Left ventricle myocardium inferior (tissue), 1 donor: ENCODE data around the gene PPP1R14C. TPM values are rescaled to one million over a fixed set of nuclear protein-coding genes. Genes with fewer than 3 reads are reported as not detected.
A peak's percentile ranks its signal among the peaks of the same experiment; 100 is the strongest.

Experiments
- DNase-seq: peaks from one replicate; pipeline ENCODE4 v3.0.0-alpha.2; 2020
- H3K27ac ChIP-seq: fragments of 200-600 bp; replicated peaks from 2 replicates; pipeline ENCODE4 v1.8.0; 2021
- H3K27me3 ChIP-seq: fragments of 200-600 bp; 2 replicates; pipeline ENCODE4 v1.8.0; 2021; ENCODE audit warnings: low read depth
- H3K36me3 ChIP-seq: fragments of 200-600 bp; 2 replicates; pipeline ENCODE4 v1.8.0; 2021
- H3K4me1 ChIP-seq: fragments of 200-600 bp; 2 replicates; pipeline ENCODE4 v1.8.0; 2021
- H3K4me3 ChIP-seq: fragments of 200-600 bp; 2 replicates; pipeline ENCODE4 v1.8.0; 2021; ENCODE audit warnings: mild to moderate bottlenecking, moderate library complexity
- H3K9me3 ChIP-seq: fragments of 200-600 bp; replicated peaks from 2 replicates; pipeline ENCODE4 v1.8.0; 2021
- CTCF ChIP-seq: fragments of 200-600 bp; IDR thresholded peaks from 2 replicates; pipeline ENCODE4 v1.8.0; 2021; ENCODE audit warnings: antibody characterized with exemption, mild to moderate bottlenecking, borderline replicate concordance
- intact Hi-C: fragments of 100-400 bp; cut with micrococcal nuclease; formaldehyde crosslinking; loops from one replicate; pipeline ENCODE4 v1.11.0; 2022
- total RNA-seq: library from RNA; stranded (reverse); fragmentation: NEBNext Ultra II Directional; extraction: Animal tissue kit (Norgen Biotek cat#: 25700); gene quantifications from one replicate; pipeline ENCODE4 v1.2.1, GENCODE V29; 2021
- donor health status: DM: no; HTN: yes; CAD: no; lungs with severe emphysema.

Gene PPP1R14C
- total RNA-seq, 1 donor from 2014 or later = 116 TPM

- no peak overlapping the region for H3K4me3 ChIP-seq
- peaks cover 33% of the 10 kb centered on the region for H3K4me1 ChIP-seq
- no peaks in the 10 kb centered on the region for H3K36me3 ChIP-seq
- intact Hi-C loops = no loop called here
- no peaks in the 10 kb centered on the region for H3K27me3 ChIP-seq
- DNase-seq = no peak
- TF ChIP-seq CTCF = no peak
- no peaks in the 10 kb centered on the region for H3K9me3 ChIP-seq
- peak overlapping the region; percentile 17 for H3K27ac ChIP-seq
Observed at GRCh38 chr6:150169609-150170008, 26.8 kb downstream of the PPP1R14C start.

GRCh38 chr6:150172929-150173328 lies 30.1 kb downstream of the PPP1R14C start:
- no peak for DNase-seq
- Histone ChIP-seq H3K27me3 (no peaks in the 10 kb centered on the region), H3K9me3 (no peaks in the 10 kb centered on the region), H3K36me3 (no peaks in the 10 kb centered on the region), H3K27ac (peak overlapping the region; percentile 22), H3K4me3 (no peak overlapping the region), H3K4me1 (peaks cover 42% of the 10 kb centered on the region)
- intact Hi-C loops = no loop called here
- TF ChIP-seq CTCF = no peak

GRCh38 chr6:150175586-150176151 lies 32.8 kb downstream of the PPP1R14C start:
- no peak for DNase-seq
- Histone ChIP-seq H3K36me3 (no peaks in the 10 kb centered on the region), H3K4me1 (peaks cover 68% of the 10 kb centered on the region), H3K4me3 (peak overlapping the region; percentile 52), H3K27ac (peak overlapping the region; percentile 93), H3K9me3 (no peaks in the 10 kb centered on the region), H3K27me3 (no peaks in the 10 kb centered on the region)
- TF ChIP-seq CTCF = no peak
- intact Hi-C loops = no loop called here

- peak overlapping the region; percentile 52 for H3K4me3 ChIP-seq
- H3K36me3 ChIP-seq = no peaks in the 10 kb centered on the region
- no peaks in the 10 kb centered on the region for H3K9me3 ChIP-seq
- H3K27ac ChIP-seq = peak overlapping the region; percentile 93
- peaks cover 73% of the 10 kb centered on the region for H3K4me1 ChIP-seq
- no peaks in the 10 kb centered on the region for H3K27me3 ChIP-seq
- peak; percentile 60 for DNase-seq
- intact Hi-C loops = no loop called here
- no peak for TF ChIP-seq CTCF
Observed at GRCh38 chr6:150176152-150176551, 33.3 kb downstream of the PPP1R14C start.

- H3K4me1 ChIP-seq = peaks cover 75% of the 10 kb centered on the region
- intact Hi-C loops = no loop called here
- DNase-seq = no peak
- no peak for TF ChIP-seq CTCF
- no peaks in the 10 kb centered on the region for H3K36me3 ChIP-seq
- no peaks in the 10 kb centered on the region for H3K27me3 ChIP-seq
- H3K9me3 ChIP-seq = no peaks in the 10 kb centered on the region
- peak overlapping the region; percentile 52 for H3K4me3 ChIP-seq
- H3K27ac ChIP-seq = peak overlapping the region; percentile 93
Observed at GRCh38 chr6:150176659-150177058, 33.8 kb downstream of the PPP1R14C start.
